HEK293 (cell line): Measurements from ENCODE around the gene ZNF710.

Experiments
- CTCF ChIA-PET: fragments of 350-600 bp; formaldehyde crosslinking; extraction: SDS; loops from one replicate; lab custom pipeline; 2021; ENCODE audit warnings: antibody characterized with exemption; lab: Yijun Ruan, JAX
- POLR2A ChIA-PET: fragments of 300-600 bp; formaldehyde crosslinking; extraction: SDS; loops from one replicate; lab custom pipeline; 2020; ENCODE audit warnings: antibody characterized with exemption, inconsistent platforms; lab: Yijun Ruan, JAX
- H3K27ac ChIP-seq: fragments of 200-500 bp; sonication (Bioruptor generic); 2 replicates; pipeline ENCODE4 v1.5.1; 2014; ENCODE audit warnings: low read depth, low read length, control low read depth, inconsistent platforms; ENCODE audit errors: extremely low read depth
- H3K36me3 ChIP-seq, 2 experiments: fragments of 200-500 bp in 1 of 2; sonication (Bioruptor generic) in 1 of 2; 1 replicate in 1 of 2; 2 replicates in 1 of 2; pipeline ENCODE4 v1.5.1; 2014 to 2017; ENCODE audit warnings: inconsistent platforms in 2 of 2, low read length in 2 of 2; ENCODE audit not compliant: control insufficient read depth in 2 of 2, insufficient read depth in 1 of 2
- H3K4me1 ChIP-seq: fragments of 200-500 bp; sonication (Bioruptor generic); 2 replicates; pipeline ENCODE4 v1.5.1; 2014; ENCODE audit warnings: mild to moderate bottlenecking, low read length, inconsistent platforms; ENCODE audit not compliant: control insufficient read depth, insufficient read depth
- H3K4me3 ChIP-seq: 2 replicates; pipeline ENCODE4 v1.5.1; 2011; ENCODE audit warnings: low read depth, mild to moderate bottlenecking, control low read depth, low read length, moderate library complexity
- H3K9me3 ChIP-seq: fragments of 200-500 bp; sonication (Bioruptor generic); 2 replicates; pipeline ENCODE4 v1.5.1; 2014; ENCODE audit warnings: low read depth, low read length, inconsistent platforms; ENCODE audit not compliant: control insufficient read depth, insufficient read depth
- GLI2 ChIP-seq: fragments of 450-650 bp; formaldehyde crosslinking; IDR thresholded peaks from 2 replicates; pipeline ENCODE4; 2017; ENCODE audit warnings: missing biosample characterization, missing genetic modification characterization, low read depth, borderline replicate concordance
- GLIS2 ChIP-seq: fragments of 450-650 bp; formaldehyde crosslinking; IDR thresholded peaks from 2 replicates; pipeline ENCODE4 v1.5.1; 2016; ENCODE audit warnings: missing biosample characterization, missing genetic modification characterization
- ZBTB17 ChIP-seq: fragments of 450-650 bp; formaldehyde crosslinking; IDR thresholded peaks from 2 replicates; pipeline ENCODE4 v1.5.1; 2016; ENCODE audit warnings: missing biosample characterization, missing genetic modification characterization
- ZBTB48 ChIP-seq: fragments of 450-650 bp; formaldehyde crosslinking; IDR thresholded peaks from 2 replicates; pipeline ENCODE4 v1.5.1; 2016; ENCODE audit warnings: missing biosample characterization, missing genetic modification characterization
- ZNF121 ChIP-seq: fragments of 450-650 bp; formaldehyde crosslinking; IDR thresholded peaks from 2 replicates; pipeline ENCODE4 v1.5.1; 2016; ENCODE audit warnings: missing biosample characterization, missing genetic modification characterization
- ZNF335 ChIP-seq: fragments of 450-650 bp; formaldehyde crosslinking; conservative IDR thresholded peaks from 2 replicates; pipeline ENCODE4 v1.5.1; 2016; ENCODE audit warnings: missing biosample characterization, missing genetic modification characterization
- ZNF37A ChIP-seq: fragments of 450-650 bp; IDR thresholded peaks from 2 replicates; pipeline ENCODE4 v1.5.1; 2018; ENCODE audit warnings: missing biosample characterization, missing genetic modification characterization
- ZNF510 ChIP-seq: fragments of 450-650 bp; formaldehyde crosslinking; IDR thresholded peaks from 2 replicates; pipeline ENCODE4 v1.5.1; 2018; ENCODE audit warnings: mild to moderate bottlenecking, missing genetic modification characterization, missing biosample characterization; ENCODE audit not compliant: insufficient replicate concordance
- ZNF600 ChIP-seq: fragments of 450-650 bp; formaldehyde crosslinking; IDR thresholded peaks from 2 replicates; pipeline ENCODE4 v1.5.1; 2016; ENCODE audit warnings: missing biosample characterization, missing genetic modification characterization
- ZNF629 ChIP-seq: fragments of 450-650 bp; formaldehyde crosslinking; IDR thresholded peaks from 2 replicates; pipeline ENCODE4 v1.5.1; 2017; ENCODE audit warnings: missing biosample characterization, missing genetic modification characterization
- TF ChIP-seq, protein P1 (sequence below): fragments of 450-650 bp; formaldehyde crosslinking; IDR thresholded peaks from 2 replicates; pipeline ENCODE4 v1.5.1; 2016; ENCODE audit warnings: missing biosample characterization, missing genetic modification characterization
- TF ChIP-seq, protein P2 (sequence below): fragments of 450-650 bp; formaldehyde crosslinking; IDR thresholded peaks from 2 replicates; pipeline ENCODE4 v1.5.1; 2016; ENCODE audit warnings: missing biosample characterization, missing genetic modification characterization
- TF ChIP-seq, protein P3 (sequence below): fragments of 450-650 bp; formaldehyde crosslinking; IDR thresholded peaks from 2 replicates; pipeline ENCODE4 v1.5.1; 2016; ENCODE audit warnings: missing biosample characterization, missing genetic modification characterization

Gene ZNF710

DNA sequence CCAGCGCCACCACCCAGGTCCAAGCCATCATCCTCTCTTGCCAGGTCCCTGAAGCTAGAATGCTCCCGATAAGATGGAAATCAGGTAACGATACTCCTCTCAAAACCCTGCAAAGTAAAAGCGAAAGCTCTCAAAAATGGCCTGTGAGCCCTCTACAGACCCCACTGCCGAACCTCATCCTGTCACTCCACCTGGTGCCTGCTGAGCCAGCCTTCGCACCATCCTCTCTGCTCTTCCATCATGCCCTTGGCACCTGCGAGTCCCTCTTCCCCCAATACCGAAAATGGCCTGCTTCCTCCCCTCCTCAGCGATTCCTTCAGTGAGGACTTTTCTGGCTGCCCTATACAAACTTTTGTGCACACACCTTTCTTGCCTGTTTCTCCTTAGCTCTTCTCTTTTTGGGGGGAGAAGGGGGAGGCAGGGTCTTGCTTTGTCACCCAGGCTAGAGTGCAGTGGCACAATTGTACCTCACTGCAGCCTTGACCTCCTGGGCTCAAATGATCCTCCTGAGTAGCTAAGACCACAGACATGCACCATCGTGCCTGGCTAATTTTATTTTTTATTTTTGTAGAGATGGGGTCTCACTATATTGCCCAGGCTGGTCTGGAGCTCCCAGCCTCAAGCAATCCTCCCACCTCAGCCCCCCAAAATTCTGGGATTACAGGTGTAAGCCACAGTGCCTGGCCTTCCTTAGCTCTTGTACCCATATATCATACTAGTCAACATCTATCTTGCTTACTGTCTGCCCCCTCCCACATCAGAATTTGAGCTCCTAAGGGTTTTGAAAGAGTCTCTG is 98.1 kb downstream of the ZNF710 start:
- peak; percentile 94 for TF ChIP-seq ZNF121
- no peak for TF ChIP-seq GLI2
- ChIA-PET POLR2A (interaction anchor here (0.5 kb wide), 1 partner anchor 694 kb away, joined by 3 read pairs; no protein-coding TSS in a partner anchor), CTCF (interaction anchor here (0.6 to 2.3 kb wide), 5 partner anchors 10 to 223 kb away, joined by 3 to 23 read pairs (median 6); no protein-coding TSS in a partner anchor)
- no peak overlapping the region for H3K4me3 ChIP-seq
- H3K27ac ChIP-seq = no peak overlapping the region
- H3K36me3 ChIP-seq = no peaks in the 10 kb centered on the region
- no peaks in the 10 kb centered on the region for H3K9me3 ChIP-seq
- H3K4me1 ChIP-seq = peaks cover 8% of the 10 kb centered on the region

DNA sequence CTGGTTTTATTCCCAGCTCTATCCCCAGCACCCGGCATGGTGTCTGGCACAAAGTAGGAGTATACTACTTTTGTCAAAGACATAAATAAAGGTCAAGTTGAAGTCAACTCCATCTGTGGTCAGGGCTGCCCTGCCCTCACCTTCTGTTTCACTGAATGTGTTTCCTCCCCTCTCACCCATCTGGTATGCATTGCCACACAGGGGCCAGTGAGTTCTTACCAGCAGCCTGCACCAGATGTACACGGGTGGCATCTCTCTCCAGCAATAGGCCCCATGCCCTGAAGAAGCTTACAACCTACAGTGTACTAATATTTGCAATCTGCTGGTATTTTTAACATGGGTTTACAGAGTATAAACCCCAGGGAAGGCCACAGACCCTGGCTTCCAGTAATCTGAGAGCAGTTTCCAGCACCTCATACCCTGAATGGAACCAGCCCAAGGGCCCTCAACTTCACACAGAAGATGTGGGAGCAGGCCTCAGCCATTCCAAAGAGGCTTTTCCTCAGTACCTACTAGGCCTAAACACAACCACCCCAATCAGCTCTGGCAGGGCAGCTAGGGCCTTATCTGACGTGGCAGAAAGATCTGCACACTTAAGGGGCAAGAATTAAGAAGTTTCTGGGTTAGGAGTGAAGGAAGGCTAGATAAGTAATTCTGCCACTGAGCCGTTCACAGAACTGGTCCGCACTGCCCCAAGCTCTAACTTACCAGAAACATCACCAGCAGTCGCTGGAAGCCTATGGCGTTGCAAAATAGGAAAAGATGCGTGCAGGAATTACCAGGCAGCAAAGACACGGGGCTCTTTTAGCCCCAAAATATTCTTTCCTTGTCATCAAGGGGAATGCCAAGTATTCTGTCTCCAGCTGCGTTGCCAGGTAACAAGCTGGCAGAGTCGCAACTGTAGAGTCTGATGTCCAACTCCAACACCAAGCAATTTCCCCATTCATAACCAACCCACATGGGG is 99.0 kb downstream of the ZNF710 start:
- ChIA-PET POLR2A (interaction anchor here (1.1 kb wide), 1 partner anchor 9 kb away, joined by 3 read pairs; no protein-coding TSS in a partner anchor), CTCF (interaction anchor here (0.6 to 2.3 kb wide), 4 partner anchors 11 to 224 kb away, joined by 3 to 23 read pairs (median 6); no protein-coding TSS in a partner anchor)
- H3K4me3 ChIP-seq = no peak overlapping the region
- no peaks in the 10 kb centered on the region for H3K36me3 ChIP-seq
- peaks cover 8% of the 10 kb centered on the region for H3K4me1 ChIP-seq
- TF ChIP-seq, protein P1, sequence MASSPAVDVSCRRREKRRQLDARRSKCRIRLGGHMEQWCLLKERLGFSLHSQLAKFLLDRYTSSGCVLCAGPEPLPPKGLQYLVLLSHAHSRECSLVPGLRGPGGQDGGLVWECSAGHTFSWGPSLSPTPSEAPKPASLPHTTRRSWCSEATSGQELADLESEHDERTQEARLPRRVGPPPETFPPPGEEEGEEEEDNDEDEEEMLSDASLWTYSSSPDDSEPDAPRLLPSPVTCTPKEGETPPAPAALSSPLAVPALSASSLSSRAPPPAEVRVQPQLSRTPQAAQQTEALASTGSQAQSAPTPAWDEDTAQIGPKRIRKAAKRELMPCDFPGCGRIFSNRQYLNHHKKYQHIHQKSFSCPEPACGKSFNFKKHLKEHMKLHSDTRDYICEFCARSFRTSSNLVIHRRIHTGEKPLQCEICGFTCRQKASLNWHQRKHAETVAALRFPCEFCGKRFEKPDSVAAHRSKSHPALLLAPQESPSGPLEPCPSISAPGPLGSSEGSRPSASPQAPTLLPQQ (tag by site-specific recombination) = no peak
- TF ChIP-seq, protein P2, sequence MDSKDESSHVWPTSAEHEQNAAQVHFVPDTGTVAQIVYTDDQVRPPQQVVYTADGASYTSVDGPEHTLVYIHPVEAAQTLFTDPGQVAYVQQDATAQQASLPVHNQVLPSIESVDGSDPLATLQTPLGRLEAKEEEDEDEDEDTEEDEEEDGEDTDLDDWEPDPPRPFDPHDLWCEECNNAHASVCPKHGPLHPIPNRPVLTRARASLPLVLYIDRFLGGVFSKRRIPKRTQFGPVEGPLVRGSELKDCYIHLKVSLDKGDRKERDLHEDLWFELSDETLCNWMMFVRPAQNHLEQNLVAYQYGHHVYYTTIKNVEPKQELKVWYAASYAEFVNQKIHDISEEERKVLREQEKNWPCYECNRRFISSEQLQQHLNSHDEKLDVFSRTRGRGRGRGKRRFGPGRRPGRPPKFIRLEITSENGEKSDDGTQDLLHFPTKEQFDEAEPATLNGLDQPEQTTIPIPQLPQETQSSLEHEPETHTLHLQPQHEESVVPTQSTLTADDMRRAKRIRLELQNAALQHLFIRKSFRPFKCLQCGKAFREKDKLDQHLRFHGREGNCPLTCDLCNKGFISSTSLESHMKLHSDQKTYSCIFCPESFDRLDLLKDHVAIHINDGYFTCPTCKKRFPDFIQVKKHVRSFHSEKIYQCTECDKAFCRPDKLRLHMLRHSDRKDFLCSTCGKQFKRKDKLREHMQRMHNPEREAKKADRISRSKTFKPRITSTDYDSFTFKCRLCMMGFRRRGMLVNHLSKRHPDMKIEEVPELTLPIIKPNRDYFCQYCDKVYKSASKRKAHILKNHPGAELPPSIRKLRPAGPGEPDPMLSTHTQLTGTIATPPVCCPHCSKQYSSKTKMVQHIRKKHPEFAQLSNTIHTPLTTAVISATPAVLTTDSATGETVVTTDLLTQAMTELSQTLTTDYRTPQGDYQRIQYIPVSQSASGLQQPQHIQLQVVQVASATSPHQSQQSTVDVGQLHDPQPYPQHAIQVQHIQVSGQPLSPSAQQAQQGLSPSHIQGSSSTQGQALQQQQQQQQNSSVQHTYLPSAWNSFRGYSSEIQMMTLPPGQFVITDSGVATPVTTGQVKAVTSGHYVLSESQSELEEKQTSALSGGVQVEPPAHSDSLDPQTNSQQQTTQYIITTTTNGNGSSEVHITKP (tag by site-specific recombination) = peak; percentile 33; the same call in 1 of the 2 replicates
- TF ChIP-seq ZNF600 (tag by site-specific recombination) = 0 out of 2 replicates have a peak, but pooled peaks have one; percentile 37
- no peaks in the 10 kb centered on the region for H3K9me3 ChIP-seq
- H3K27ac ChIP-seq = no peak overlapping the region

DNA sequence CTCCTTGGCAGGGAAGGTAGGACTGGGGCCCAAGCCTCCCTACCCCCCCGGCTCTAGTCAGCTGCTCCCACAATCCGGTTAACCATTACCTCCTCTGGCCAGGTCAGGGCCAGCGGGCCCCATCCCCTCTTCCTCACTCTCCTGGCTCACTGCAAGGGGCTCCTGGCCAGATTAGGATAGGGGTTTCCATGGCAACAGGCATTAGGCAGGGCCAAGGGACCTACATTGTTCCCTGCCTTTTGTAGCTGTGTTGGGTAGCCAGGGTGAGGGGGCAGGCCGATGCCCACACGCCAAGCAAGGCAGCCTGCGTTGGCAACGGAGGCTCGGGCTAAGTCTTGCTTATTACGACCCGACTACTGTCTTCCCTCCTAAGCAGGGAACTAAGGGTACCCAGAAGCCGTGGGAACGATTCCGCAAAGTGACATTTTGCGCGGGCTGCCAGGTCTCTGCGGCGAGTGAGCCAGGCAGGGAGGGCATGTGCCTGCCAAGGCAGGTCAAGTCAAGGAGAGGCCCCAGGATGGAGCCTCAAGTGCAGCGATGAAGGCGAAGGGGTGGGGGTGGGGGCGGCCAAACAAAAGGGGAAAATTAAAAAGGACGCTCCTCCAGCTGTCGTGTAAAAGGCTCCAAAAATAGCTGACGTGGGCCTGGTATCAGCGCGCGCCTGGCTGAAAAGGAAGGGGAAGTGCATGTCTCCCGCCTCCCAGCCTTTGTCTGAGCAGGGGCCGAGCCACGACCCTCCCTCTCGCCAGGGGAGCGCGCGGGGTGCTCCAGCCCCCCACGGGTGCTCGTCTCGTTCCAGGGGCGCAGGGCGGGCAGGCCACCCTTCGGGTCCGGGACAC is 100.2 kb downstream of the ZNF710 start:
- no peaks in the 10 kb centered on the region for H3K9me3 ChIP-seq
- peak overlapping the region; percentile 92; the same call in 1 of the 2 replicates for H3K27ac ChIP-seq
- TF ChIP-seq, protein P3, sequence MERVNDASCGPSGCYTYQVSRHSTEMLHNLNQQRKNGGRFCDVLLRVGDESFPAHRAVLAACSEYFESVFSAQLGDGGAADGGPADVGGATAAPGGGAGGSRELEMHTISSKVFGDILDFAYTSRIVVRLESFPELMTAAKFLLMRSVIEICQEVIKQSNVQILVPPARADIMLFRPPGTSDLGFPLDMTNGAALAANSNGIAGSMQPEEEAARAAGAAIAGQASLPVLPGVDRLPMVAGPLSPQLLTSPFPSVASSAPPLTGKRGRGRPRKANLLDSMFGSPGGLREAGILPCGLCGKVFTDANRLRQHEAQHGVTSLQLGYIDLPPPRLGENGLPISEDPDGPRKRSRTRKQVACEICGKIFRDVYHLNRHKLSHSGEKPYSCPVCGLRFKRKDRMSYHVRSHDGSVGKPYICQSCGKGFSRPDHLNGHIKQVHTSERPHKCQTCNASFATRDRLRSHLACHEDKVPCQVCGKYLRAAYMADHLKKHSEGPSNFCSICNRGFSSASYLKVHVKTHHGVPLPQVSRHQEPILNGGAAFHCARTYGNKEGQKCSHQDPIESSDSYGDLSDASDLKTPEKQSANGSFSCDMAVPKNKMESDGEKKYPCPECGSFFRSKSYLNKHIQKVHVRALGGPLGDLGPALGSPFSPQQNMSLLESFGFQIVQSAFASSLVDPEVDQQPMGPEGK (tag by site-specific recombination) = peak; percentile 33; the same call in 1 of the 2 replicates
- TF ChIP-seq ZNF629 (tag by site-specific recombination) (no peak), ZBTB17 (tag by site-specific recombination) (0 out of 2 replicates have a peak, but pooled peaks have one; percentile 17), GLIS2 (tag by site-specific recombination) (peak; percentile 64), ZNF510 (tag by site-specific recombination) (no peak), ZNF335 (tag by site-specific recombination) (peak; percentile 58), ZNF37A (tag by site-specific recombination) (no peak), ZBTB48 (tag by site-specific recombination) (peak; percentile 58; the same call in 1 of the 2 replicates), ZNF600 (tag by site-specific recombination) (0 out of 2 replicates have a peak, but pooled peaks have one; percentile 36)
- TF ChIP-seq, protein P1 (tag by site-specific recombination) = peak; percentile 35; the same call in 1 of the 2 replicates
- TF ChIP-seq, all 188 proteins: peak for 7
- Histone ChIP-seq H3K4me3 (peak overlapping the region; percentile 71), H3K4me1 (peaks cover 3% of the 10 kb centered on the region; the same call in 1 of the 2 replicates), H3K36me3 (no peaks in the 10 kb centered on the region)
- POLR2A ChIA-PET = interaction anchor here (0.9 to 1.4 kb wide), 4 partner anchors 10 to 148 kb away, joined by 3 read pairs; partner anchors contain the start of gene TTLL13
- CTCF ChIA-PET = interaction anchor here (0.7 to 3.7 kb wide), 4 partner anchors 12 to 118 kb away, joined by 3 to 14 read pairs (median 7); no protein-coding TSS in a partner anchor
